Skin epidermis (tissue), 12 donors: ENCODE data around the gene NUBP1.
"Not testable (repeated sequence)": the region's sequence is repeated elsewhere in the genome, so short reads cannot be mapped to it uniquely, and the experiment has no call there.

Source experiments
- H3K27ac ChIP-seq, 21 experiments: fragments of 200-600 bp; sonication (generic) in 11 of 21; one replicate each; pipeline ENCODE4 v1.5.0; 2020; ENCODE audit warnings: mild to moderate bottlenecking in 3 of 21, inconsistent platforms in 2 of 21, moderate library complexity in 2 of 21
- H3K4me3 ChIP-seq, 7 experiments: fragments of 200-600 bp; sonication (generic) in 2 of 7; one replicate each; pipeline ENCODE4 v1.5.0; 2020; ENCODE audit warnings: inconsistent platforms in 2 of 7, mild to moderate bottlenecking in 2 of 7, moderate library complexity in 1 of 7

The NUBP1 gene

GRCh38 chr16:10787304-10787703 lies 43.7 kb downstream of the NUBP1 start:
- H3K27ac ChIP-seq: no peak overlapping the region
- H3K4me3 ChIP-seq: no peak overlapping the region

- H3K27ac ChIP-seq, H3K4me3 ChIP-seq: not testable (repeated sequence)
Observed at GRCh38 chr16:10788630-10789029, 45.0 kb downstream of the NUBP1 start.

- Histone ChIP-seq H3K27ac (peak overlapping the region in 1 of 21 experiments; percentile 14), H3K4me3 (no peak overlapping the region)
Observed at GRCh38 chr16:10791048-10791447, 47.4 kb downstream of the NUBP1 start.

- H3K27ac ChIP-seq: peak overlapping the region in 4 of 21 experiments; percentile 14 to 67 (median 34)
Observed at GRCh38 chr16:10799736-10800135, 56.1 kb downstream of the NUBP1 start.

GRCh38 chr16:10805334-10805733 lies 61.7 kb downstream of the NUBP1 start:
- Histone ChIP-seq H3K4me3 (no peak overlapping the region), H3K27ac (peak overlapping the region in 2 of 21 experiments; percentile 37 to 79)

More at GRCh38 chr16:10799736-10800135, 56.1 kb downstream of the NUBP1 start:
- H3K4me3 ChIP-seq: no peak overlapping the region

GRCh38 chr16:10806698-10807097 lies 63.1 kb downstream of the NUBP1 start:
- Histone ChIP-seq H3K27ac (peak overlapping the region in 3 of 21 experiments; percentile 41 to 79 (median 52)), H3K4me3 (no peak overlapping the region)

GRCh38 chr16:10808218-10808617 lies 64.6 kb downstream of the NUBP1 start:
- H3K4me3 ChIP-seq: no peak overlapping the region
- peak overlapping the region in 3 of 21 experiments; percentile 37 to 77 (median 52) for H3K27ac ChIP-seq

- Histone ChIP-seq H3K4me3 (no peak overlapping the region), H3K27ac (peak overlapping the region in 2 of 21 experiments; percentile 52 to 77)
Observed at GRCh38 chr16:10808850-10809249, 65.2 kb downstream of the NUBP1 start.

GRCh38 chr16:10809706-10810105 lies 66.1 kb downstream of the NUBP1 start:
- H3K27ac ChIP-seq: no peak overlapping the region
- no peak overlapping the region for H3K4me3 ChIP-seq

- H3K4me3 ChIP-seq: no peak overlapping the region
- H3K27ac ChIP-seq: peak overlapping the region in 1 of 21 experiments; percentile 21
Observed at GRCh38 chr16:10812312-10813098, 68.9 kb downstream of the NUBP1 start.

- H3K4me3 ChIP-seq: no peak overlapping the region
- peak overlapping the region in 1 of 21 experiments; percentile 21 for H3K27ac ChIP-seq
Observed at GRCh38 chr16:10813099-10813455, 69.4 kb downstream of the NUBP1 start.

- no peak overlapping the region for H3K4me3 ChIP-seq
- peak overlapping the region in 2 of 21 experiments; percentile 51 to 61 for H3K27ac ChIP-seq
Observed at GRCh38 chr16:10817514-10817913, 73.9 kb downstream of the NUBP1 start.

- H3K4me3 ChIP-seq: peak within 1 kb of the TSS in 2 of 7 experiments; percentile 2
Observed at GRCh38 chr16:10817963-10818941, 74.6 kb downstream of the NUBP1 start, which contains the start of gene TVP23A. TVP23A (minus strand) TSS chr16:10818794; CDS start chr16:10818493, 301 bp downstream.

More at GRCh38 chr16:10817963-10818941, 74.6 kb downstream of the NUBP1 start, which contains the start of gene TVP23A:
- H3K27ac ChIP-seq: peak within 1 kb of the TSS in 6 of 21 experiments; percentile 21 to 68 (median 48)
